ENCODE data around the gene EZH1.

The EZH1 gene

GRCh38 chr17:42690596-42690995, 54.2 kb downstream of the EZH1 start:
- no peak for DNase-seq
- no peak for TF ChIP-seq POLR2A (IDR thresholded peaks at IDR 0.05; ENCODE audit: low read length)
- TF ChIP-seq GATA1 (IDR thresholded peaks at IDR 0.05; ENCODE audit: low read depth, low read length) = no peak

- DNase-seq = no peak
- TF ChIP-seq GATA1 (IDR thresholded peaks at IDR 0.05; ENCODE audit: low read depth, low read length) = no peak
- TF ChIP-seq POLR2A (IDR thresholded peaks at IDR 0.05; ENCODE audit: low read length) = no peak
These were observed 57.0 kb downstream of the EZH1 start for GRCh38 chr17:42687707-42688320.

GRCh38 chr17:42686520-42687128, 58.2 kb downstream of the EZH1 start:
- DNase-seq = no peak
- TF ChIP-seq GATA1 (IDR thresholded peaks at IDR 0.05; ENCODE audit: low read depth, low read length) (no peak), POLR2A (IDR thresholded peaks at IDR 0.05; ENCODE audit: low read length) (no peak)

- no peak for TF ChIP-seq POLR2A (IDR thresholded peaks at IDR 0.05; ENCODE audit: low read length)
- no peak for TF ChIP-seq GATA1 (IDR thresholded peaks at IDR 0.05; ENCODE audit: low read depth, low read length)
- DNase-seq = no peak
These were observed 59.0 kb downstream of the EZH1 start for GRCh38 chr17:42685831-42686230.

GRCh38 chr17:42684929-42685556, 59.8 kb downstream of the EZH1 start:
- DNase-seq = no peak
- TF ChIP-seq POLR2A (IDR thresholded peaks at IDR 0.05; ENCODE audit: low read length) (no peak), GATA1 (IDR thresholded peaks at IDR 0.05; ENCODE audit: low read depth, low read length) (no peak)

GRCh38 chr17:42683407-42684034, 61.3 kb downstream of the EZH1 start:
- TF ChIP-seq GATA1 (IDR thresholded peaks at IDR 0.05; ENCODE audit: low read depth, low read length) = no peak
- no peak for TF ChIP-seq POLR2A (IDR thresholded peaks at IDR 0.05; ENCODE audit: low read length)
- no peak for DNase-seq

- DNase-seq = peak; percentile 43
These were observed 62.0 kb downstream of the EZH1 start for GRCh38 chr17:42682722-42683403.

GRCh38 chr17:42681976-42682721, 62.7 kb downstream of the EZH1 start, which contains the start of gene CNTNAP1:
CNTNAP1 (plus strand) TSS chr17:42682531; CDS start chr17:42682830, 299 bp downstream.
- DNase-seq = peak in 1 of 2 experiments; percentile 42
- TF ChIP-seq POLR2A (IDR thresholded peaks at IDR 0.05; ENCODE audit: low read length) (no peak), GATA1 (IDR thresholded peaks at IDR 0.05; ENCODE audit: low read depth, low read length) (no peak)

More at GRCh38 chr17:42682722-42683403, 62.0 kb downstream of the EZH1 start:
- TF ChIP-seq POLR2A (IDR thresholded peaks at IDR 0.05; ENCODE audit: low read length) (no peak), GATA1 (IDR thresholded peaks at IDR 0.05; ENCODE audit: low read depth, low read length) (no peak)

GRCh38 chr17:42680331-42680808, 64.5 kb downstream of the EZH1 start:
- no peak for DNase-seq
- no peak for TF ChIP-seq GATA1 (IDR thresholded peaks at IDR 0.05; ENCODE audit: low read depth, low read length)
- TF ChIP-seq POLR2A (IDR thresholded peaks at IDR 0.05; ENCODE audit: low read length) = no peak

GRCh38 chr17:42679492-42680330, 65.1 kb downstream of the EZH1 start:
- DNase-seq = peak; percentile 93 to 95
- TF ChIP-seq POLR2A (IDR thresholded peaks at IDR 0.05; ENCODE audit: low read length) = peak; percentile 64
- no peak for TF ChIP-seq GATA1 (IDR thresholded peaks at IDR 0.05; ENCODE audit: low read depth, low read length)

GRCh38 chr17:42678951-42679491, 65.8 kb downstream of the EZH1 start:
- peak; percentile 52 to 66 for DNase-seq

More at GRCh38 chr17:42678951-42679491, 65.8 kb downstream of the EZH1 start:
- TF ChIP-seq GATA1 (IDR thresholded peaks at IDR 0.05; ENCODE audit: low read depth, low read length) (no peak), POLR2A (IDR thresholded peaks at IDR 0.05; ENCODE audit: low read length) (no peak)

Data from erythroblast (primary cell).